GM23248 (cell line): ENCODE measurements around the gene ATG9A. TPM values are rescaled to one million over a fixed set of nuclear protein-coding genes. Genes with fewer than 3 reads are reported as not detected.

Experiments used
- DNase-seq: peaks from one replicate; pipeline ENCODE4 v3.0.0-alpha.2; 2015
- H2AFZ ChIP-seq: fragments of 200-600 bp; sonication (generic); 2 replicates; pipeline ENCODE4 v1.6.1; 2016; ENCODE audit warnings: antibody characterized with exemption
- H3F3A ChIP-seq: fragments of 200-600 bp; sonication (generic); 2 replicates; pipeline ENCODE4 v1.6.1; 2016; ENCODE audit warnings: mild to moderate bottlenecking, antibody characterized with exemption, mixed run types; ENCODE audit not compliant: insufficient read depth
- H3K27ac ChIP-seq: fragments of 200-600 bp; sonication (generic); 2 replicates; pipeline ENCODE4 v1.5.1; 2016; ENCODE audit warnings: mild to moderate bottlenecking
- H3K27me3 ChIP-seq: fragments of 200-600 bp; sonication (generic); replicated peaks from 2 replicates; pipeline ENCODE4 v1.6.1; 2016; ENCODE audit warnings: mild to moderate bottlenecking; ENCODE audit not compliant: insufficient read depth
- H3K36me3 ChIP-seq: fragments of 200-600 bp; sonication (generic); 2 replicates; pipeline ENCODE4 v1.6.1; 2016; ENCODE audit warnings: low read depth, mild to moderate bottlenecking
- H3K4me1 ChIP-seq: fragments of 200-600 bp; sonication (generic); 2 replicates; pipeline ENCODE4 v1.6.1; 2016; ENCODE audit warnings: mild to moderate bottlenecking; ENCODE audit not compliant: insufficient read depth
- H3K4me2 ChIP-seq: fragments of 200-600 bp; sonication (generic); one replicate; pipeline ENCODE4 v1.6.1; 2016; ENCODE audit warnings: mild to moderate bottlenecking; ENCODE audit not compliant: unreplicated experiment
- H3K4me3 ChIP-seq: fragments of 200-600 bp; sonication (generic); 2 replicates; pipeline ENCODE4 v1.5.1; 2016; ENCODE audit warnings: mild to moderate bottlenecking
- H3K79me2 ChIP-seq: fragments of 200-600 bp; sonication (generic); 2 replicates; pipeline ENCODE4 v1.6.1; 2016; ENCODE audit warnings: mild to moderate bottlenecking; ENCODE audit not compliant: insufficient read depth
- H3K9ac ChIP-seq: fragments of 200-600 bp; sonication (generic); 2 replicates; pipeline ENCODE4 v1.6.1; 2016; ENCODE audit warnings: mild to moderate bottlenecking
- H3K9me2 ChIP-seq: fragments of 200-600 bp; sonication (generic); 2 replicates; pipeline ENCODE4 v1.6.1; 2016; ENCODE audit warnings: mixed run types, mild to moderate bottlenecking, moderate library complexity; ENCODE audit not compliant: insufficient read depth
- H3K9me3 ChIP-seq: fragments of 200-600 bp; sonication (generic); one replicate; pipeline ENCODE4 v1.6.1; 2017; ENCODE audit warnings: low read depth
- H4K20me1 ChIP-seq: fragments of 200-600 bp; sonication (generic); 2 replicates; pipeline ENCODE4 v1.6.0; 2016; ENCODE audit not compliant: insufficient read depth
- EZH2 ChIP-seq: fragments of 200-600 bp; sonication (generic); IDR thresholded peaks from 2 replicates; pipeline ENCODE4 v1.6.1; 2018; ENCODE audit warnings: antibody characterized with exemption, mild to moderate bottlenecking; ENCODE audit not compliant: insufficient read depth, poor library complexity, severe bottlenecking
- EZH2phosphoT487 ChIP-seq: fragments of 200-600 bp; sonication (generic); IDR thresholded peaks from 2 replicates; pipeline ENCODE4 v1.6.1; 2018; ENCODE audit warnings: antibody characterized with exemption, moderate library complexity, mild to moderate bottlenecking, low read depth; ENCODE audit not compliant: insufficient read depth
- WGBS, 2 experiments: methylation state at CpG; one replicate each; pipeline ENCODE4 v1.1.6; 2015 to 2017; ENCODE audit warnings: low lambda C conversion rate in 2 of 2, low coverage in 1 of 2; ENCODE audit errors: missing lambda C conversion rate in 2 of 2; 5-methylcytosine and 5-hydroxymethylcytosine counted together
- in situ Hi-C: fragments of 300-500 bp; cut with MboI; formaldehyde crosslinking; loops from 2 replicates; pipeline ENCODE4 v1.15.0; 2020
- polyA plus RNA-seq: library from polyadenylated mRNA; unstranded; fragments of >200 nt; fragmentation: Nextera tagmentation; extraction: Ambion mirVana; gene quantifications from 2 replicates; pipeline ENCODE4 v1.2.1, GENCODE V29; 2016
- total RNA-seq: library from RNA; depleted of rRNA; stranded (reverse); fragments of >200 nt; shearing (Covaris generic); gene quantifications from 2 replicates; pipeline ENCODE4 v1.2.3, GENCODE V29; 2014

Gene ATG9A
- total and polyA plus RNA-seq, 2 experiments from 2014 or later: 68.5 to 84.4 TPM

GRCh38 chr2:219174146-219174545 lies 55.3 kb downstream of the ATG9A start:
- Histone ChIP-seq H3K27me3 (no peaks in the 10 kb centered on the region), H3K4me3 (no peak overlapping the region), H3F3A (peaks cover 26% of the 10 kb centered on the region), H3K9ac (no peak overlapping the region), H3K4me2 (no peak overlapping the region), H3K9me2 (no peaks in the 10 kb centered on the region), H3K4me1 (peaks cover 24% of the 10 kb centered on the region), H2AFZ (no peak overlapping the region), H4K20me1 (no peaks in the 10 kb centered on the region), H3K27ac (no peak overlapping the region), H3K79me2 (peaks cover 32% of the 10 kb centered on the region), H3K36me3 (peaks cover 11% of the 10 kb centered on the region; the same call in 1 of the 2 replicates), H3K9me3 (no peaks in the 10 kb centered on the region)
- peak; percentile 6 for DNase-seq
- 49 to 50% methylated on average over 3 of the region's 3 CpGs for WGBS, 2 experiments
- TF ChIP-seq EZH2phosphoT487 (no peak), EZH2 (no peak)
- in situ Hi-C loops: no loop called here

DNA sequence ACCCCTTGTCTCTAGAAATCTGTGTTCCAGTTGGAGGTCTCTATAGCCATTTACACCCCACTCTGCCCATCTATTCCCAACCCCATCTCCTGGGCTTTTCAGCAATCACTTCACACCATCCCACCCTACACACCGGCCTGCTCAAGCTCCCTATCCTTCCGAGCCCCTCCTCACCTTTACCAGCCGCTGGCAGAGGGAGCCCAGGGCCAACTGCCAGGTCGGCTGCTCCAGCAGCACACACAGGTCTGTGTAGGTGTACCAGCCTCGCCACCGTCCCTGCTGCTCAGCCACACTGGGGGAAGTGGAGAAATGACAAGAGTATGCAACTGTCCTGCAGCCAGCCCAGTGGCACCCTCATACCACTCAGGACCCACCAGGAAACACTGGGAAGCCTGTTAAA lies 56.3 kb downstream of the ATG9A start:
- no peak overlapping the region for H3K27ac ChIP-seq
- no peak overlapping the region for H3K9ac ChIP-seq
- H3K36me3 ChIP-seq: peaks cover 11% of the 10 kb centered on the region; the same call in 1 of the 2 replicates
- no peak overlapping the region for H3K4me3 ChIP-seq
- H3K9me3 ChIP-seq: no peaks in the 10 kb centered on the region
- peaks cover 20% of the 10 kb centered on the region for H3K4me1 ChIP-seq
- in situ Hi-C loops: no loop called here
- no peak overlapping the region for H3K4me2 ChIP-seq
- no peaks in the 10 kb centered on the region for H4K20me1 ChIP-seq
- H3K27me3 ChIP-seq: no peaks in the 10 kb centered on the region
- WGBS, 2 experiments: 71 to 77% methylated on average over 6 of the region's 6 CpGs
- H3K79me2 ChIP-seq: peaks cover 23% of the 10 kb centered on the region
- no peak for DNase-seq
- H3K9me2 ChIP-seq: no peaks in the 10 kb centered on the region
- peaks cover 26% of the 10 kb centered on the region for H3F3A ChIP-seq
- no peak overlapping the region for H2AFZ ChIP-seq
- TF ChIP-seq EZH2phosphoT487 (no peak), EZH2 (no peak)

DNA sequence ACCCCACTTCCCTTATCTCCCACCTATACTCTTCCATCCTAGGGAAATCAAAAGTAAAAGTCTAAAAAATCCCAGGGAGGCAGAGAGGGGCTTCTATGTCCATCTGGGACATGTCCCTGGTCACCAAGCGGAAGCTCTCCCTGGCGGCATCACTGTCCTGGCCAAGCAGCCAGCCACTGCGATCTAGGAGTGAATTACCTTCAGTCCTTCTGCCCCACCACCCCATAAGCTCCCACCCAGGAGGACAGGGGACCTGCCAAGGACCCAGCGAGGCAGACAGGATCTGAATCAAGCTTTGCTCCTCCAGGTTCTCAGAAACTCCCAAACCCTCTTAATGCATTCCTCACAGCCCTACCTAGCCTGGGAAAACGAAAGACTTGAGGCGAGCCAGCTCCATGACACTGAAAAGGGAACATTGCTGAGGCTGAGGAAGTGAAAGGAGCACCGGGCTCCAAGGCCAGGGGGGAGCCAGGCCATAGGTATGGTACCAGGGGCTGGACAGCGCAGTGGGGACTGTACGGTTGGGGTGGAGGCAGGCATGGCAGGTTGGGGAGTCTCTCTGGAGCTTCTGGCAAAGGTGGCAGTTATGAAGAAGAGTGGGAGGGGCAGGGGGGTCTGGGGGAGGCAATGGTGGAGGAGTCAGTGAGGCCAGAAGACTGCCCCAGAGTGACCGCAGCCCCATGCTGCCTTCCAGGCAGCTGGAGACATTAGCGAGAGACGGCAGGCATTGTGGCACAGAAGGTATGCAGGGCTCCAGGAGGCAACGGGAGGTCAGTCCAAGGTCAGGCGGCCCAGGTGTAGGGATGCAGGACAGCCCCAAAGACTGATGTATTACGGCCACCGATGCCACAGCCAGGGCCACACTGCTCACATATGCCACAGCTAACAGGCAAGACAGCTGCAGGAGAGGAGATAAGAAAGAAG lies 56.9 kb downstream of the ATG9A start:
- no peak overlapping the region for H3K4me2 ChIP-seq
- WGBS, 2 experiments: 92% methylated on average over 16 of the region's 16 CpGs
- H3F3A ChIP-seq: peaks cover 23% of the 10 kb centered on the region
- no peak overlapping the region for H3K9ac ChIP-seq
- H3K9me2 ChIP-seq: no peaks in the 10 kb centered on the region
- TF ChIP-seq EZH2 (no peak), EZH2phosphoT487 (no peak)
- peaks cover 20% of the 10 kb centered on the region for H3K4me1 ChIP-seq
- H3K36me3 ChIP-seq: peaks cover 11% of the 10 kb centered on the region; the same call in 1 of the 2 replicates
- H3K27me3 ChIP-seq: no peaks in the 10 kb centered on the region
- H3K4me3 ChIP-seq: no peak overlapping the region
- no peaks in the 10 kb centered on the region for H4K20me1 ChIP-seq
- no peak overlapping the region for H2AFZ ChIP-seq
- in situ Hi-C loops: no loop called here
- H3K79me2 ChIP-seq: peaks cover 23% of the 10 kb centered on the region
- no peak for DNase-seq
- no peaks in the 10 kb centered on the region for H3K9me3 ChIP-seq
- no peak overlapping the region for H3K27ac ChIP-seq

DNA sequence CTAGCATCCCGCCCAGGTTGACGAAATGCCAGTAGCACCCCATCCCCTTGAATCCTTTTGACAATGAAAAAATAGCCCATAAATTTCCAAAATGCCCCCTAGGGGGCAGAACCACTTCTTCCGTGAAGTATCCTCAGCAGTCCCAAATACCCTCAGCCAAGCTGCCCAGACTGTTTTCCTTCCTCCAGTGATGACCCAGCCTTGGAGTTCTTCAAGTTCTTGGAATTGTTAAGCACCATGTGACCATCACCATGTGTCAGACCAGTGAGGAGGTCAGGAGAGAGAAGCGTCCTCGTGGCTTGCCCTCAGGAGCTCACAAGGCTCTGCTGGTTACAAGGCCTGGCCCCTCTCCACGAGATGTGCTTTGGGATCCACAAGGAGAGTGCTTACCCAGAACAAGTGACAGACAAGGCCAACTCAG lies 58.2 kb downstream of the ATG9A start:
- no peaks in the 10 kb centered on the region for H3K27me3 ChIP-seq
- H3K9me2 ChIP-seq: no peaks in the 10 kb centered on the region
- H3K4me1 ChIP-seq: peaks cover 16% of the 10 kb centered on the region
- H3K9me3 ChIP-seq: no peaks in the 10 kb centered on the region
- no peak overlapping the region for H3K4me3 ChIP-seq
- H3K79me2 ChIP-seq: peaks cover 20% of the 10 kb centered on the region
- DNase-seq: peak; percentile 89
- 0 out of 2 replicates have a peak overlapping the region, but pooled peaks have one; percentile 11 for H2AFZ ChIP-seq
- in situ Hi-C loops: no loop called here
- H3K27ac ChIP-seq: peak overlapping the region; percentile 79
- H3K36me3 ChIP-seq: peaks cover 11% of the 10 kb centered on the region; the same call in 1 of the 2 replicates
- peak overlapping the region; percentile 64 for H3K9ac ChIP-seq
- peaks cover 20% of the 10 kb centered on the region for H3F3A ChIP-seq
- no peak overlapping the region for H3K4me2 ChIP-seq
- H4K20me1 ChIP-seq: no peaks in the 10 kb centered on the region
- TF ChIP-seq EZH2 (no peak), EZH2phosphoT487 (no peak)
- 1 to 8% methylated on average over 6 of the region's 6 CpGs for WGBS, 2 experiments
